Epithelial cell of prostate (primary cell): ENCODE results near the gene MRGPRF.

ENCODE experiments used
- DNase-seq: peaks from one replicate; pipeline ENCODE4 v3.0.0-alpha.2; 2011; ENCODE audit warnings: low read depth, low spot score
- H3K27ac ChIP-seq: fragments of 450-650 bp; 2 replicates; pipeline ENCODE4 v1.5.1; 2017; ENCODE audit warnings: mild to moderate bottlenecking

The MRGPRF gene

DNA sequence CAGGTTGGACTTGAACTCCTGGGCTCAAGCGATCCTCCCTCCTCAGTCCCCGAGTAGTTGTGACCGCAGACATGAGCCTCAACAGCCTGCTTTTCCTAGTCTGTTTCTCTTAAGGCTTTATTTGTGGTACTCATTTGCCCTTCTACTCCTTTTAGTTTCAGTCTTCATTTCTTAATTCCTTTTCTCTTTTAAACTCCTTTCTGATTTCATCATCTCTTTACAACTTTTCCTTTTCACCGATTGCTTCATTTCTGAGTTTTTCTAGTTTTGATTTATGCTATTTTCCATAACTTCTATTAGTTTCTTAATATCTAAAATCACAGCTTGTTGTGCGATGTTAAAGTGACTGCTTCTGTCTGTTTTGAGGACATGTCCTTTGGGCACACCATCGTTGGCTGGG lies 17.3 kb upstream of the MRGPRF start:
- no peak overlapping the region for H3K27ac ChIP-seq
- DNase-seq: no peak

DNA sequence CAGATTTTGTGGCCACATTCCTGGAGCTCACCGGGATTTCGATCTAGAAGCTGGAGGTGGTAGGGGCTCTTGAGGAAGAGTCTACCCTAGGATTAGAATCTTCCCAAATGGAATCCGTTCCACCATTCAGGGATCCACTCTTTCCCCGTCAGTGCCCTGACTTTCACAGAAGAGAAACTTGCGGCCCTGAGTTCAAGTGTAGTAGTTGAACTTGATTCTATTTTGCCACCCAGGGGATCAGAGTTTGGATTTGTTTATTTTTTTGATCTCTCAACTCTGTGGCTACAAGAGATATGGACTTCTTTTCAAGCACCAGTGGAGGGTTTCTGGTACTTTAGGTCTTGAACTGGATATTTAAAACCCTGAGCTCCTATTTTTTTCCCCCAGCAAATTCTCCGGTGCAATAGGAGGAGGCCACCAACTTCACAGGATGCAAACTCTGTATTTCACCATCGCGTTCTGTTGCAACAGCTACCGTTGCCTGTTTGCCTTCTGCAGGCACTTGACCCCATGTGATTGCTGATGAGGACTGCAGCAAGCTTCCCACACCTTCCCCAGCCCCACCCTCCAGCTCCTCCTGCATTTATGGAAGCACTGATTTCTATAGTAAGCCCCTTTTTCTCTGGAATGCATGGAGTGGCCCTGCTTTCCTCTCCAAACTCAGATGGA lies 14.8 kb upstream of the MRGPRF start:
- no peak for DNase-seq
- no peak overlapping the region for H3K27ac ChIP-seq

DNA sequence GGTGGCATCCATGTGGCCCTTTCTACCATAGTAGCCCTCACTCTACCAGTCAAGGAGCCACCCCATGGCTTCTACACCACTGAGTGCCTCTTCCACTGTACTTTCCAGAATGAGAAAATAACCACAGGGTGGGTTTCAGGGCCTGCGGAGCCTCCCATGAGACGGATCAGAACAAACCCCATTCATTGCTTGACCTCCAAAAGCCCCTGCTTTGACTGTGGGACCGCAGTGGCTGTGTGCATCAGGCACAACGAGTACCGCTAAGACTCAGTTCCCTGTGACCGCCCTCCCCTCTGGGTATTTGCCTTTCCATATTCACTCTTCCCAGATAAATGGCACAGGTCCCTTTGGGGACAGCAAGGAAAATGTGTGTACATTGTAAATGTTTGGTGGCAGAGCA lies 11.5 kb upstream of the MRGPRF start:
- H3K27ac ChIP-seq: no peak overlapping the region

DNA sequence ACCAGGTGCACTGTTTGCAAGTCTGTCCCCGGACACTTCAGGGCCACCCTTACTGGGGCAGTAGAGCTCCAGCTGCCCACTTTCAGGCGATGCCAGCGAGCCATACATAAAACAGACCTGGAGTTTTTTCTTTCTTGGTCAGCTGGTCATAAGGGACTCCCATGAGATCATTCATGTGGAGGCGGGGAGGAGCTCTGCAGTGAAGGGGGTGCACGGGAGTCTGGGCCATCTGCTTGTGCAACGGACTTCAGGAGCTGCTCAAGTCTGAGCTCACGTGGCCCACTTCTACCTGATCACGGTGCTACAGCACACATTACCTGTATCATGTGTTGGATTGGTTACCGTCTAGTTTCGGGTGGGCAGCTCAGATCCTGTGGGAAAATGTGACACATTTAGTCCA lies 9.2 kb upstream of the MRGPRF start:
- DNase-seq: no peak
- no peak overlapping the region for H3K27ac ChIP-seq

More for the DNA sequence above, 11.5 kb upstream of the MRGPRF start:
- DNase-seq: no peak

DNA sequence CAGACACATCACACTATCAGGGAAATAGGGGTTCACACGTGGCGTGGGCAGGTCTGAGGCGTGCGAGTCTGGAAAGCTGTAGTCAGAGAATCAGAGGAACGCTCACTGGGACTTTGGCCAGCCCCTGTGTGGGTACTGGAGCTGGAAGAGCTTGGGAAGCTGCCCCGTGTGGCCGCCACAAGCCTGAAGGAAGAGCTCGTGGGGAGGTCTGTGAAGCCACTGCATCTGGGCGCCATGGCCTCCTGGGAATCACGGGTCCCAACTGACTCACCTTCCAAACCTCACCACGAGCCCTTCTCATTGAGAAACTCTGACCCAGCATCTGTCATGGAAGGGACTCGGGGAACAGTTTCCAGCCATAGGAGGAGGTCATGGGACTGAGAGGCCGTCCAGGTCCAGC lies 5.9 kb upstream of the MRGPRF start:
- DNase-seq: no peak
- H3K27ac ChIP-seq: no peak overlapping the region

DNA sequence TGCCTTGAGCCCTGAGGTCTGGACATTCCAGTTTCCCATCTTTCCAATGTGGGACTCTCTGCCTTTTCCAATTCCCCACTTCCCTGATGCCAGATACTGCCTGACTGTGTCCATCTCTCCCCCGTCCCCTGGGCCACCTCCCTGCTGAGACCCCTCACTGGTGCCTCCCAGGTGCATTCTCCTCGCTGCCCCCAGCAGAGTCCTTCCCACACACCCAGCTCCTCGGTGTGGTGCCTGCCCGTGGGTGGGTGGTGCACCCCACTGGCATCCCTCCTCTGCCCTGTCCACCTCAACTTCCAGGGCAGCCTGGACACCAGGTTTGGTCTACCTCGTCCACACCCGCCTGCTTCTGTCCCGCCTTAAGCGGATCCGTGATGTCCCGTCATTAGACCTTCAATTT lies 4.9 kb upstream of the MRGPRF start:
- H3K27ac ChIP-seq: no peak overlapping the region
- no peak for DNase-seq

DNA sequence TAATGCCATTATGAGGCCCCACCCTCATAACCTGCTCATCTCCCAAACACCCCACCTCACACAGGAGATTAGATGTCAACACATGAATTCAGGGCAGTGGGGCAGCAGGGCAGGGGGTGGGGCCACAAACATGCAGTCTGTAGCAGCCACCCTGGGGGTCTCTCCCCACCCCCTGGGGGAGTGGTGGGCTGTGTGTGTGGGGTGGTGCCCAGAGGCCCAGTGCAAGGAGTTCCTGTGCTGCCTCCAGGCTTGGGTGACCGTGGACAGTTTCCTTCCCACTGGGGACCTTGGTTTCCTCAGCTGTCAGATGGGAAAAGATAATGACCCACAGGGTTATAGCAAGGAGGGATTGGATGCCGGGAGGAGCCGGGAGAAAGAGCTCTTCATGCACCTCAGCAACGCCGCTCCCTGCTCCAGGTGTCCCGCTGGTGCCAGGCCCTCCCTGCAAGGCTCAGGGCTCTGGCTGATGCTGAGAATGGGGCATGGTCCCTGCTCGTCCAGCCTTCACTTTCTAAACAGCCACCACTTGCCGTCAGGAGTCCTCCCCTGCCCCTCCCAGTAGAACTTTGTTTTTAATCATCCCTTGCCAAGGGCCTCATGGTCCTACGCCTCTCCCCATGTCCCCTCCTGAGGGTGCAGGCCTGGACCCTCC lies 2.0 kb upstream of the MRGPRF start:
- H3K27ac ChIP-seq: no peak overlapping the region
- no peak for DNase-seq

DNA sequence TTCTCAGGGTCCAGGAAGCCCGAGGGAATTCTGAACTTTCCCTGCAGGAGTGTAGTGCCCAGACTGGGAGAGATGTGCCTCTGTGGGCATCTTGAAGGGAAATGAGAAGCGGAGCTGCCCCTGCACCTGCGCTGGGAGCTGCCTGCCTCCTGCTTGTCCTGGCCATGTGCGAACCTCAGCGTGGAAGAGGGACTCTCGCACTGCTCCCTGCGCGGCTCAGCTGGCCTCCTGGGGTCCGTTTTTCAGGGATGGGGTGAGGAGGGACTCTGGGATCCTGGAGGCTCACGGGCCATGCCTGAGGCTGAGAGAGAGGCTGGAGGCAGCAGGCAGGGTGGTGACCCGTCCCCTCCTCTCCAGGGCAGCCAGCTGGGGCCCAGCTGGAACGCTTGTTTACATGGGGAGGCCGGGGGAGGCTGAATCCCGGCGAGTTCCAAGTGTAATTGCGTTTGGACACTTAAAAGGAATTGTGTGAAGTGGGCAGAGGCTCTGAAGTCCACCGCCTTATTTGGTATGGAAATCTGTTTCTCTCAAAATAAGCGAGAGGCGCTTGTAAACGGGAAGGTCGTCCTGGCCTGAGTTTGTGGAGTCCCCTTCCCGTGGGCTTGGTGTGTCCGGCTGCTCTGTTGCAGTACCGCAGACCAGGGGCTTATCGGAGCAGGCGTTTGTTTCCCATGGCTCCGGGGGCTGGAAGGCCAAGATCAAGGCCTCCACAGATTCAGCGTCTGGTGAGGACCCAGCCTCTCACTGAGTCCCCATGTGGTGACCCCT lies 1.2 kb upstream of the MRGPRF start:
- no peak for DNase-seq
- H3K27ac ChIP-seq: no peak overlapping the region

DNA sequence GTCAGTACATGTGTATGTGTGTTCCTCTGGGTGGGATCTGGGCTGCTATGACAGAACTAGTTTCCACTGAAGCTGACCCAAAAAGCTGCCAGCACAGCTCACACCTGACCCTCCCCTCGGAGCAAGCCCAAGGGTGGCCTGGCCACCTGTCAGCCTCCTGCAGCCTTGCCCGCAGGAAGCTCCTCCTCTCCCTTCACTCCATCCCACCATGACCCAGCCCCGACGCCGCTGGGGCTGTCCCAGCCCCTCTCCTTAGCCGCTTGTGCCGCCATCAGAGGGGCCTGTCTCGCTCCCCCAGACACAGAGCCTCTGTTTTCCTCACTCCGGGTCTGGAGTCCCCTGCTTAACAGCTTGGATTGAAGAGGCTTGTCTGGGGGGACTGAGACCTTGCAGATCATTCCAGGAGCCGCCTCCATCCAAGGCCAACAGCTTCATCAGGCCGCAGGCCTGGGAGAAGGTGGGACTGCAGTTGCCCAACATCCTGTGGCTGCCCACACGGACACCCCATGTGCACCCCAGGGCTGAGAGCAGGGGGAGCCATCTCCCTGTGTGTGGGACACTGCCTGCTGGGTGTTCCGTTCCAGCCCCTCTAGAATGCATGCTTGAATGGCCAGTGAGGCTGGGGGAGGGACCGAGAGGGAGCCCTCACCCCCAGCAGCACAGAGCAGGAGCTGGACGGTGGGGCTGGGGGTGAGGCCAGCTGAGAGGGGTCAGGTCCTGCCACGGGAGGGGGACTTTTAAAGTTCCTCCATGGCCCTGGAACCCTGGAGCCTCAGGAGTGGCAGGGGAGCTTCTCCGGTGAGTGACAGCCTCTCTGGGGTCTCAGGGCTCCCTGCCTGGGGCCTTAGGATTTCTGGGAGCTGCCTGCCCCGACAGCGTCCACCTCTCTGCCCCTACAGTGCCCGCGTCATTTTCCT lies 696 bp downstream of the MRGPRF start:
- DNase-seq: no peak
- H3K27ac ChIP-seq: no peak overlapping the region

DNA sequence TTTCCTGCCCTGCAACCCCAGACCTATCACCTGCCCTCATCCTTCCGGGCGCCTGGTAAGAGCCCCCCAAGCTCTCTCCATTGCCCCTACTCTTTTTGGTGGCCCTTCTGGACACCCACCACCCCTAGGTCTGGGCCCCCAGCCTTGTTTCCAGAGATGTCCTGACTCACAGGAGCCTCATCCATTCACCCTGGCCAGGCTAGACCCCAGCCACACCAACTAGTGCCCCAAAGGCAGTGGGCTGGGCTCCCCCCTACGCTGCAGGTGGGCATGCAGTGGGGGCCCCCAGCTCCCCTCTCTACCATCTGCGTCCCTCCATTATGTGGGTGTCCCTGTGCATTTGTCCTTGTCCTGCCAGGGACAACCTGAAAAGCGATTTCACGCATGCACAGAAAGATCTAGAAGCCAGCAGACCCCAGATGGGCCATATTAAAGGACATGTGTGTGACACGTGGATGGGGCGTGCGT lies 1.4 kb downstream of the MRGPRF start:
- H3K27ac ChIP-seq: no peak overlapping the region

DNA sequence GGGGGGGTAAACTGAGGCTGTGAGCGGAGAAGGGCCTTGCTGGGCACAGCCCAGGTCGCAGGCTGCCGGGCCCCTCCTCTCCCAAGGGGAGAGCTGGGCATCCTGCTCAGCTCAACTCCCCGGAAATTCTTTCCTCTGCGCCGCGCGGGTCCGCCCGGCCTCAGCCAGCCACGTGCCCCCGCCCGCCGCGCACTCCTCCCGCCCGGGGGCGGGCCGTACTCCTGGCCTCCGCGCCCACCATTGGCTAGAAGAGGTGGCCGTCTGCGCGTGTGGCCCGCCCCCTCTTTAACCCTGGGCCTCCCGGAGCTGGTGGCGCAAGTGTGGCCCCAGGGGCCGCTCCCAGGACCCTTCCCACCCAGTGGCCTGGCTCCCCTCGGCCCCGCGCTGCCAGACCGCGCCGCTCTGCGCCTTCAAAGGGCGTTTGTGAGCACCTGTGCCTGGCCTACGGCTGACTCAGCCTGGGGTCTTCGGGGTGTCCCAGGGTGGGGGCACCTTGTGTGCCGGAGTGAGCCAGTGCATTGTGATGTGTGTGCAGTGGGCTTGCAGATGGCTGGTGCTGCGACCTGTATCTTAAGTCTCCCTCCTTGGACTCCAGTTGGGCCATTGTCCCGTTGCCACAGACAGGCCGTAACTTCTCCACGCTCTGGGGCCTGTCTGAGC lies 2.0 kb downstream of the MRGPRF start:
- no peak overlapping the region for H3K27ac ChIP-seq
- DNase-seq: no peak

More for the DNA sequence above, 1.4 kb downstream of the MRGPRF start:
- DNase-seq: no peak

DNA sequence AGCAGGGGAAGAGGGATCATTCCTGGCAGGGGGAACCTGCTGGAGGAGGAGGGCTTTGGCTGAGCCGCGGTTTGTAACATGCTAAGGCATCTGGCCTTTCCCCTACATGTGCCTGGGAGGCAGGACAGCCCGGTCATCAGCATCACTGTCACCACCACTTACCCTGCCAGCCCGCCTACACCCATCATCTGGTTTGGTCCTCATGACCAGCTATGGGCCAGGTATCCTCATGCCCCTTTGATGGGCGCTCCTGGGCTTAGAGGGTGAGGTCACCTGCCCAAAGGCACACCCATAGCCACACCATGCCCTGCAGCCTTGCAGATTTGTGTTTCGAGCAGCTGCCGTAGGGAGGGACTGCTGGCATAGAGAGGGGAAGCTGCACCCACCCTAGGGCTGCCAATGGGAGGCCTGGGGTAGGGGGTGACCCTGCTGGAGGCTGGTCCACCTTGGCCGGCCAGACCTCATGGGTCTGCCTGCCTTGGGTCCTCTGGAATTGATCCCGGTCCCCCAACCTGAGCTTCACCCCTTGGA lies 2.6 kb downstream of the MRGPRF start:
- no peak for DNase-seq

DNA sequence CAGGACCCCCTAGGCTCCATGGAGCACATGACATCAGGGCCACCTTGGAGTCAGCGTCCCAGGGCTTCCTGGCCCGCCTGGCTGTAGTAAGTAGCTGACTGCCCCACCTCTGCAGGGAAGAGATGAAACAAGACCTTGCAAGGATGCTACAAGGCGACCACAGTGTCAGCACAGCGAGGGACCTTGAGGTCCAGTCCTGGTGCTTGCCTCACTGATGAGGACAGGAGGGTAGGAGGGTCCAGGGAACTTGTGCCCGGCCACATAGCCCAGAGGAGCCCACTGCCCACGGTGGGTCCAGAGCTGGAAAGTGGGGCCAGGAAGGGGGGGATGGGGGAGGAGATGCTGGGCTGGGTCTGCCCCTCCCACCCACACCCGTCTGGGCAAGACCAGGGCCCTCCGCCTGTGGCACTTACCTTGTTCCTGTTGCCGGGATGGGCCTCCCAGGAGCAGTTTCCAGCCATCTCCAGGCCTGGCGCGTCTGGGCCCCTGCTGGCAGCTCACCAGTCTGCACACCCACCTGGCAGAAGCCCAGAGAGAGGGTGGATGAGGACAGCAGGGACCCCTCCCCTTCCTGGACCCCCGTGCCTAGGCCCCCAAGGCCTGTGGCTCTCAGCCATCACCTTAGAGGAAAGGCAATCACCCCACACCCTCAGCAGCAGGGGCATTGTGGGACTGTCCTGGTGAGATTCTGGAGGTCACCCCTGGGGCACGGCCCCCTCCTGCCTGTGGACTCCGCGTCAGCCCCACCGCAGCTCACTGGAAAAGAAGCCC lies 3.4 kb downstream of the MRGPRF start:
- no peak for DNase-seq
- H3K27ac ChIP-seq: no peak overlapping the region

More for the DNA sequence above, 2.6 kb downstream of the MRGPRF start:
- H3K27ac ChIP-seq: no peak overlapping the region

DNA sequence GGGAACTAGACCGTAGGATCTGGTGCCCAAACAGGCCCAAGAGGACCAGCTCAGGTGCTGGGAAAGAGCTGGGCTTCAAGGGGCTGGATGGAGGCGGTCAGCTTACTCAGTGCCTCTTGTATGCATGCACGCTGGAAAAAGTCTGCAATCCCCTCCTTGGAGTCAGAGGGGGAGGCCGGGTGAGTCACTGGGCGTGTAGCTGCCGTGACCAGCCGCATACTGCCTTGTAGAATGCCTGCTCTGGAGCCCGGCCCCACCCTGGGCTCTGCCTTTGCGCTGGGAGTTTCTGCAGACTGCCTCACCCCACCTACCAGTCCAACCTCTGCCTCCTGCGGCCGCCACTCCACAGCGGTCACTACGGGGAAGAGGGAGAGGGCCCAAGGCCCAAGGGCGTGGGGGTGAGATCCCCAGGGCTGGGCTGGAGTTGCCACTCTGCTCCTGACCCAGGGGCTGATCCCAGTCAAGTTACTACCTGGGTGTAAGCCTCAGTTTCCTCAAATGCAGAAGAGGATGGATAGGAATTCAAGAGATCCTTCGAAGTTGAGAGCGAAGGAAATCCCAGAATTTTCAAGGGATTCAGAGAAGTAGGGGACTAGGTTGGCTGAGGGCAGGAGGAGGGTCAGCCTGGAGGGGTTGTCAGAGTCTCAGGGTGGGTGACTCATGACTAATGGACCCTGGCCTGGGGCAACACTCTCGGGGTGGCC lies 4.2 kb downstream of the MRGPRF start:
- H3K27ac ChIP-seq: no peak overlapping the region
- DNase-seq: peak; percentile 64

DNA sequence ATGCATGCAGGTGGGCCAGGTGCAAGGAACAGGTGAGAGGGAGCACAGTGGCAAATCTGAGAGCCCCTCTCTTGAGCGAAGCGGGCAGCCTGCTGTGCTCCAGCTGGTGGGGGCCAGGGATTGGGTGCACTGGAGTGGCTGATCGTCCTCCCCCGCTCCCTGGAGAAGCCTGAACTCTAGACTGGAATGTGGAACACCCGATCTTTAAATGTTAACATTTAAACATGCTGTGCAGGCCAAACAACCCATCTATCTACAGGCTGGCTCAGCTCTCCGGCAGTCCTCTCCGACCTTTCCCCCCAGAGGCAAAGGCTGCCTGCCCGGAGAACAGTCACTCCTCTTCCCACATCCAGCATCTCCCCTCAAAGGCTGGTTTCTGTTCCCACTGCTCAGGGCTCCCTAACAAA lies 5.1 kb downstream of the MRGPRF start:
- H3K27ac ChIP-seq: no peak overlapping the region

DNA sequence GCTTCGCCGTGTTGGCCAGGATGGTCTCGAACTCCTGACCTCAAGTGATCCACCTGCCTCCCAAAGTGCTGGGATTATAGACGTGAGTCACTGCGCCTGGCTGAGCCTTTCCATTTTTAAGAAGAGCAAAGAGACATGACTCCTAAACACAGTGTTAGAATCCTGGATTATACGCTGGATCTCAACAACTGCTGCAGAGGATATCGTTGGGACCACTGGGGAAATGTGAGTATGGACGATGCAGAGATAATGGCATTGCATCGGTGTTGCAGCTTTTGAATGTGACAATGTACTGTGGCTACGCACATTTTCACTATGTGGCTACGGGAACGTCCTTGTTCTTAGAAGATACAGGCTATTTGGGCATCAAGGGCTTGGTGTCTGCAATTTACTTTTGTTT lies 6.2 kb downstream of the MRGPRF start:
- no peak for DNase-seq
- H3K27ac ChIP-seq: no peak overlapping the region

More for the DNA sequence above, 5.1 kb downstream of the MRGPRF start:
- DNase-seq: no peak

DNA sequence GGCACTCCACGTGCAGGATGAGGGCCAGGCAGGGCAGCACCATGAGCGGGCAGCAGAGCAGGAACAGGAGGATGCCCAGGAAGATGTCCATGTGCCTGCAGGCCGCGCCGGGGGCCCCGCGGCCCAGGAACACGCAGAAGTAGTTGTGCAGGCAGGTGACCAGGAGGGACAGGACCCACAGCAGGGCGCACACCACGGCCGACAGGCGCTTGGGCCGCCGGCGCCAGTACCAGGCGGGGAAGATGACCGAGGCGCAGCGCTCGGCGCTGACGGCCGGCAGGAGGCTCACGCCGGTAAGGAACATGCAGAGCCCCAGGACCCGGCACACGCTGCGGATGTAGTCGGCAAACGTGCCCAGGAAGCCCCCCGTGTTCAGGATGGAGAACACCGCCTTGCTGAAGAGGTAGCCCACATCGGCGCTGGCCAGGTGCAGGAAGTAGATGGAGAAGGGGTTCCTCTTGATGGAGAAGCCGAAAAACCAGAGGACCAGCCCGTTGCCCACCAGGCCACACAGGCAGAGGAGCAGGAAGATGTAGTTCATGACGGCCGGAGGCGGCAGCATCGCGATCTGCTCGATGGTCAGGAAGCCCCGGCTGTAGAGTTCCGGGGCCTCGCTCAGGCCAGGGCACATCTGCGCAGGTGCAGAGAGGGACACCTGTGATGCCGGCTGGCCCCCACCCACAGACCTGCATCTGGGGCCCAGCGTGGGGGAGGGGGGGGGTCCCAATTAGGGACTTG lies 7.2 kb downstream of the MRGPRF start:
- DNase-seq: no peak
- H3K27ac ChIP-seq: no peak overlapping the region
